GM12878 (cell line): Measurements from ENCODE around the gene SLC25A39. TPM values are rescaled to one million over a fixed set of nuclear protein-coding genes. Genes with fewer than 3 reads are reported as not detected.

ENCODE experiments used
- ATAC-seq: fragments of 200-7000 bp; cut with Tn5 transposase; 3 replicates; pipeline ENCODE4 v1.9.1; 2020; ENCODE audit warnings: mild to moderate bottlenecking, moderate library complexity
- BruUV-seq: library from RNA; stranded (reverse); fragments of 400-500 nt; replicated peaks from 2 replicates; lab custom pipeline; 2021; lab: Mats Ljungman, UMichigan
- CTCF ChIA-PET: fragments of 300-600 bp; sonication (Branson Sonifier 250); formaldehyde crosslinking; extraction: SDS; loops from one replicate; lab custom pipeline; 2021; ENCODE audit warnings: inconsistent platforms; lab: Yijun Ruan, JAX
- POLR2A ChIA-PET: fragments of 350-600 bp; formaldehyde crosslinking; extraction: SDS; loops from one replicate; lab custom pipeline; 2021; ENCODE audit warnings: inconsistent platforms; lab: Charles Lee
- RAD21 ChIA-PET: fragments of 300-600 bp; sonication (Branson Sonifier 250); formaldehyde crosslinking; loops from one replicate; lab custom pipeline; 2023; ENCODE audit warnings: antibody characterized with exemption; ENCODE audit not compliant: unreplicated experiment; lab: Charles Lee
- SMC1A ChIA-PET: fragments of 300-600 bp; sonication (Branson Sonifier 250); formaldehyde crosslinking; loops from one replicate; lab custom pipeline; 2023; ENCODE audit not compliant: unreplicated experiment, uncharacterized antibody; lab: Charles Lee
- DNase-seq: peaks from one replicate; pipeline ENCODE4 v3.0.0-alpha.2; 2011; ENCODE audit warnings: low read depth, low spot score
- FAIRE-seq: peaks from 3 replicates; lab custom pipeline; 2011; peaks lifted over from hg19 to GRCh38; lab: Jason Lieb, UNC
- H2AFZ ChIP-seq: 2 replicates; pipeline ENCODE4 v1.6.0; 2011; ENCODE audit warnings: low read depth, low read length, control low read depth; ENCODE audit not compliant: control insufficient read depth
- H3K27ac ChIP-seq: 2 replicates; pipeline ENCODE4 v1.5.1; 2011; ENCODE audit warnings: control low read depth; ENCODE audit not compliant: control insufficient read depth, insufficient read depth
- H3K27me3 ChIP-seq, 2 experiments: replicated peaks in 1 of 2; 2 replicates each; pipeline versions ENCODE4 v1.6.0 to v1.6.1; 2011; ENCODE audit warnings: low read length in 1 of 2; ENCODE audit not compliant: control insufficient read depth in 2 of 2, insufficient read depth in 2 of 2
- H3K36me3 ChIP-seq, 2 experiments: 2 replicates each; pipeline ENCODE4 v1.5.1; 2011; ENCODE audit warnings: low read length in 1 of 2; ENCODE audit not compliant: control insufficient read depth in 2 of 2, insufficient read depth in 2 of 2
- H3K4me1 ChIP-seq: 2 replicates; pipeline ENCODE4 v1.6.1; 2011; ENCODE audit warnings: mild to moderate bottlenecking, low read length, moderate library complexity, mixed read lengths; ENCODE audit not compliant: control insufficient read depth, insufficient read depth
- H3K4me2 ChIP-seq: 2 replicates; pipeline ENCODE4 v1.6.0; 2011; ENCODE audit warnings: control low read depth; ENCODE audit not compliant: control insufficient read depth, insufficient read depth
- H3K4me3 ChIP-seq: fragments of 200-600 bp; sonication (generic); 2 replicates; pipeline ENCODE4 v1.5.1; 2016
- H3K79me2 ChIP-seq: 2 replicates; pipeline ENCODE4 v1.6.0; 2011; ENCODE audit warnings: low read length; ENCODE audit not compliant: control insufficient read depth, insufficient read depth
- H3K9ac ChIP-seq: 2 replicates; pipeline ENCODE4 v1.8.0; 2011; ENCODE audit warnings: low read length, control low read depth, mixed read lengths; ENCODE audit not compliant: control insufficient read depth, insufficient read depth
- H3K9me3 ChIP-seq: replicated peaks from 3 replicates; pipeline ENCODE4 v1.5.1; 2011; ENCODE audit warnings: mild to moderate bottlenecking, low read length; ENCODE audit not compliant: control insufficient read depth, insufficient read depth
- H4K20me1 ChIP-seq: 2 replicates; pipeline ENCODE4 v1.6.0; 2011; ENCODE audit not compliant: control insufficient read depth, insufficient read depth
- IRF4 ChIP-seq: IDR thresholded peaks from 2 replicates; pipeline ENCODE4 v1.6.1; 2011; ENCODE audit warnings: low read depth, low read length
- NFYB ChIP-seq: IDR thresholded peaks from 2 replicates; pipeline ENCODE4 v1.6.1; 2011; ENCODE audit warnings: low read depth, mild to moderate bottlenecking, low read length, improper control_type of control experiment, moderate library complexity; ENCODE audit not compliant: insufficient read depth
- TBL1XR1 ChIP-seq: IDR thresholded peaks from 2 replicates; pipeline ENCODE4 v1.6.1; 2012; ENCODE audit warnings: low read depth, low read length, improper control_type of control experiment
- ZNF24 ChIP-seq: fragments of 450-650 bp; IDR thresholded peaks from 2 replicates; pipeline ENCODE4 v1.6.1; 2017; ENCODE audit warnings: antibody characterized with exemption, mild to moderate bottlenecking
- ZNF274 ChIP-seq: IDR thresholded peaks from one replicate; pipeline ENCODE4 v1.8.0; 2011; ENCODE audit not compliant: insufficient read length, insufficient read depth
- WGBS: methylation state at CpG from one replicate; pipeline ENCODE4 v1.1.6; 2016; ENCODE audit warnings: low lambda C conversion rate; ENCODE audit not compliant: insufficient replicate concordance, insufficient coverage; ENCODE audit errors: missing lambda C conversion rate; 5-methylcytosine and 5-hydroxymethylcytosine counted together
- in situ Hi-C: fragments of 300-500 bp; cut with MboI; formaldehyde crosslinking; loops from 9 replicates; pipeline ENCODE4 v1.14.3; 2018; ENCODE audit warnings: mixed read lengths
- intact Hi-C: fragments of 100-400 bp; cut with micrococcal nuclease; formaldehyde crosslinking; loops from one replicate; pipeline ENCODE4 v1.14.2; 2022; ENCODE audit not compliant: unreplicated experiment
- polyA plus RNA-seq, 11 experiments: library from polyadenylated mRNA; depleted of rRNA in 4 of 11; unstranded in 6 of 11; stranded (reverse) in 5 of 11; fragments of >200 nt; fragmentation: Nextera tagmentation in 4 of 11; fragmentation: Illumina TruSeq in 1 of 11; extraction: Ambion mirVana in 4 of 11; extraction: Trizol in 1 of 11; gene quantifications; 1 replicate in 1 of 11; 2 replicates in 10 of 11; pipeline versions ENCODE4 v1.2.1 to v1.2.3, GENCODE V29; 2011 to 2016; ENCODE audit warnings: inconsistent platforms in 2 of 11, missing spikeins in 2 of 11, low read depth in 1 of 11
- total RNA-seq, 4 experiments: library from RNA; depleted of rRNA in 3 of 4; stranded (reverse); fragments of >200 nt in 3 of 4; fragmentation: Illumina TruSeq in 1 of 4; extraction: Trizol in 1 of 4; gene quantifications; 2 replicates each; pipeline versions ENCODE4 v1.2.1 to v1.2.3, GENCODE V29; 2013 to 2021
- TF ChIP-seq, protein P1 (sequence below): fragments of 450-650 bp; formaldehyde crosslinking; IDR thresholded peaks from 2 replicates; pipeline ENCODE4 v1.4.0; 2022; ENCODE audit warnings: mild to moderate bottlenecking, moderate library complexity
- TF ChIP-seq, protein P2 (sequence below): fragments of 150-350 bp; IDR thresholded peaks from 2 replicates; pipeline ENCODE4 v1.6.1; 2016; ENCODE audit warnings: low read depth, low read length

Gene SLC25A39
- total and polyA plus RNA-seq, 10 of the 15 experiments (the other 5 are each of a cell fraction or from before 2014, with no cell fraction given), result 3.5 to 270 (median 150) TPM

DNA sequence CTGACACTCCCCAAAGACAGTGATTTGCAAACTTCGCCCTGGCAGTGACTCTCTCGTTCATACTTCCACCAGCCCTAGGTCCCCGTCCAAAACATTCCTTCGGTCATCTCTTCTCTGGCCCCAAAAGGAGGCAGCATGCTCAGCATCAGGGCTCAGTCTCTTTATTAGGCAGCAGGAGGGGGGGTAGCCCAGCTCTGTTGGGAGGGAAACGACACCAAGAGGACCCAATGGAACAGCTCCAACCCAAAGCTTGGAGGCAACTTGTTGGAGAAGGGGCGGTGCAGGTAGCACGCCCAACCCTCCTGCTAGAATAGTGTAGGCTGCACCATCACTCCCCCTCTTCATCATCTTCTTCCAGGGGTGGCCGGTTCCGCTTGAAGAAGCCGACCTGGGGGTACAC, 47.4 kb upstream of the SLC25A39 start:
- 65% methylated on average over 10 of the region's 10 CpGs for WGBS

More for the DNA sequence above, 47.4 kb upstream of the SLC25A39 start:
- no peak overlapping the region for H2AFZ ChIP-seq
- H4K20me1 ChIP-seq, result no peaks in the 10 kb centered on the region
- ChIA-PET POLR2A (no interaction called here), SMC1A (no interaction called here), RAD21 (no interaction called here), CTCF (interaction anchor here (1.2 kb wide), 1 partner anchor 9 kb away, joined by 3 read pairs; the partner anchor contains the start of gene FAM171A2)
- DNase-seq (no peak), ATAC-seq (no peak), FAIRE-seq (no peak)
- H3K36me3 ChIP-seq, result no peaks in the 10 kb centered on the region
- H3K9me3 ChIP-seq, result no peaks in the 10 kb centered on the region; the same call in 2 of the 3 replicates
- H3K27me3 ChIP-seq, result no peaks in the 10 kb centered on the region; a peak in 2 of 4 replicates
- no peak for TF ChIP-seq ZNF274
- TF ChIP-seq IRF4, result no peak
- TF ChIP-seq, protein P1, sequence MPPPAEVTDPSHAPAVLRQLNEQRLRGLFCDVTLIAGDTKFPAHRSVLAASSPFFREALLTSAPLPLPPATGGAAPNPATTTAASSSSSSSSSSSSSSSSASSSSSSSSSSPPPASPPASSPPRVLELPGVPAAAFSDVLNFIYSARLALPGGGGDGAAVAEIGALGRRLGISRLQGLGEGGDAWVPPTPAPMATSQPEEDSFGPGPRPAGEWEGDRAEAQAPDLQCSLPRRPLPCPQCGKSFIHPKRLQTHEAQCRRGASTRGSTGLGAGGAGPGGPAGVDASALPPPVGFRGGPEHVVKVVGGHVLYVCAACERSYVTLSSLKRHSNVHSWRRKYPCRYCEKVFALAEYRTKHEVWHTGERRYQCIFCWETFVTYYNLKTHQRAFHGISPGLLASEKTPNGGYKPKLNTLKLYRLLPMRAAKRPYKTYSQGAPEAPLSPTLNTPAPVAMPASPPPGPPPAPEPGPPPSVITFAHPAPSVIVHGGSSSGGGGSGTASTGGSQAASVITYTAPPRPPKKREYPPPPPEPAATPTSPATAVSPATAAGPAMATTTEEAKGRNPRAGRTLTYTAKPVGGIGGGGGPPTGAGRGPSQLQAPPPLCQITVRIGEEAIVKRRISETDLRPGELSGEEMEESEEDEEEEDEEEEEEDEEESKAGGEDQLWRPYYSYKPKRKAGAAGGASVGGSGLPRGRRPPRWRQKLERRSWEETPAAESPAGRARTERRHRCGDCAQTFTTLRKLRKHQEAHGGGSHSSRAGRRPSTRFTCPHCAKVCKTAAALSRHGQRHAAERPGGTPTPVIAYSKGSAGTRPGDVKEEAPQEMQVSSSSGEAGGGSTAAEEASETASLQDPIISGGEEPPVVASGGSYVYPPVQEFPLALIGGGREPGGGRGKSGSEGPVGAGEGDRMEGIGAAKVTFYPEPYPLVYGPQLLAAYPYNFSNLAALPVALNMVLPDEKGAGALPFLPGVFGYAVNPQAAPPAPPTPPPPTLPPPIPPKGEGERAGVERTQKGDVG, result no peak
- TF ChIP-seq ZNF24, result no peak
- TF ChIP-seq, protein P2, sequence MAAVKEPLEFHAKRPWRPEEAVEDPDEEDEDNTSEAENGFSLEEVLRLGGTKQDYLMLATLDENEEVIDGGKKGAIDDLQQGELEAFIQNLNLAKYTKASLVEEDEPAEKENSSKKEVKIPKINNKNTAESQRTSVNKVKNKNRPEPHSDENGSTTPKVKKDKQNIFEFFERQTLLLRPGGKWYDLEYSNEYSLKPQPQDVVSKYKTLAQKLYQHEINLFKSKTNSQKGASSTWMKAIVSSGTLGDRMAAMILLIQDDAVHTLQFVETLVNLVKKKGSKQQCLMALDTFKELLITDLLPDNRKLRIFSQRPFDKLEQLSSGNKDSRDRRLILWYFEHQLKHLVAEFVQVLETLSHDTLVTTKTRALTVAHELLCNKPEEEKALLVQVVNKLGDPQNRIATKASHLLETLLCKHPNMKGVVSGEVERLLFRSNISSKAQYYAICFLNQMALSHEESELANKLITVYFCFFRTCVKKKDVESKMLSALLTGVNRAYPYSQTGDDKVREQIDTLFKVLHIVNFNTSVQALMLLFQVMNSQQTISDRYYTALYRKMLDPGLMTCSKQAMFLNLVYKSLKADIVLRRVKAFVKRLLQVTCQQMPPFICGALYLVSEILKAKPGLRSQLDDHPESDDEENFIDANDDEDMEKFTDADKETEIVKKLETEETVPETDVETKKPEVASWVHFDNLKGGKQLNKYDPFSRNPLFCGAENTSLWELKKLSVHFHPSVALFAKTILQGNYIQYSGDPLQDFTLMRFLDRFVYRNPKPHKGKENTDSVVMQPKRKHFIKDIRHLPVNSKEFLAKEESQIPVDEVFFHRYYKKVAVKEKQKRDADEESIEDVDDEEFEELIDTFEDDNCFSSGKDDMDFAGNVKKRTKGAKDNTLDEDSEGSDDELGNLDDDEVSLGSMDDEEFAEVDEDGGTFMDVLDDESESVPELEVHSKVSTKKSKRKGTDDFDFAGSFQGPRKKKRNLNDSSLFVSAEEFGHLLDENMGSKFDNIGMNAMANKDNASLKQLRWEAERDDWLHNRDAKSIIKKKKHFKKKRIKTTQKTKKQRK, result no peak
- TF ChIP-seq TBL1XR1, result no peak
- TF ChIP-seq NFYB, result no peak
- in situ Hi-C loops (no loop called here), intact Hi-C loops (no loop called here)
- BruUV-seq, result no TSS peak
- no peak overlapping the region for H3K4me2 ChIP-seq
- H3K79me2 ChIP-seq, result no peaks in the 10 kb centered on the region
- H3K4me3 ChIP-seq, result no peak overlapping the region
- no peak overlapping the region for H3K27ac ChIP-seq
- no peak overlapping the region for H3K9ac ChIP-seq
- H3K4me1 ChIP-seq, result peaks cover 9% of the 10 kb centered on the region
